DOHH2 (cell line): ENCODE measurements around the gene CHRND.

ENCODE experiments used
- H3F3A ChIP-seq: fragments of 200-600 bp; sonication (generic), shearing (Covaris generic); 2 replicates; pipeline ENCODE4 v1.6.0; 2016; ENCODE audit warnings: antibody characterized with exemption, mild to moderate bottlenecking; ENCODE audit not compliant: control insufficient read depth, insufficient read depth
- H3K27ac ChIP-seq: fragments of 200-600 bp; sonication (generic); 2 replicates; pipeline ENCODE4 v1.5.1; 2014; ENCODE audit warnings: low read depth, mild to moderate bottlenecking, low read length, moderate library complexity
- H3K27me3 ChIP-seq: fragments of 200-600 bp; sonication (generic); 2 replicates; pipeline ENCODE4 v1.6.1; 2014; ENCODE audit warnings: mild to moderate bottlenecking, low read length, mixed read lengths; ENCODE audit not compliant: control insufficient read depth
- H3K36me3 ChIP-seq: fragments of 200-600 bp; sonication (generic); 2 replicates; pipeline ENCODE4 v1.6.1; 2014; ENCODE audit warnings: mild to moderate bottlenecking, low read length, moderate library complexity, mixed read lengths; ENCODE audit not compliant: control insufficient read depth
- H3K4me1 ChIP-seq: fragments of 200-600 bp; sonication (generic); 2 replicates; pipeline ENCODE4 v1.6.1; 2014; ENCODE audit warnings: mild to moderate bottlenecking, low read length, mixed read lengths; ENCODE audit not compliant: control insufficient read depth
- H3K4me2 ChIP-seq: fragments of 200-600 bp; sonication (generic); 2 replicates; pipeline ENCODE4 v1.6.0; 2014; ENCODE audit warnings: mild to moderate bottlenecking, low read length, moderate library complexity
- H3K4me3 ChIP-seq: fragments of 200-600 bp; sonication (generic); 2 replicates; pipeline ENCODE4 v1.5.1; 2014; ENCODE audit warnings: mild to moderate bottlenecking, low read length, mixed read lengths
- H3K79me2 ChIP-seq: fragments of 200-600 bp; sonication (generic); 2 replicates; pipeline ENCODE4 v1.6.1; 2014; ENCODE audit warnings: mild to moderate bottlenecking, low read length, mixed read lengths; ENCODE audit not compliant: control insufficient read depth
- H3K9me2 ChIP-seq: fragments of 200-600 bp; sonication (generic); replicated peaks from 2 replicates; pipeline ENCODE4 v1.6.1; 2014; ENCODE audit warnings: mild to moderate bottlenecking, low read length, mixed read lengths; ENCODE audit not compliant: control insufficient read depth
- H3K9me3 ChIP-seq: fragments of 200-600 bp; sonication (generic); 2 replicates; pipeline ENCODE4 v1.6.1; 2014; ENCODE audit warnings: antibody characterized with exemption, low read length, mixed read lengths; ENCODE audit not compliant: control insufficient read depth, insufficient read depth
- H4K20me1 ChIP-seq: fragments of 200-600 bp; sonication (generic); 2 replicates; pipeline ENCODE4 v1.6.0; 2014; ENCODE audit warnings: low read depth, mild to moderate bottlenecking, antibody characterized with exemption, low read length, moderate library complexity; ENCODE audit not compliant: control insufficient read depth, insufficient read depth
- CTCF ChIP-seq: fragments of 200-600 bp; sonication (generic); IDR thresholded peaks from one replicate; pipeline ENCODE4 v1.5.1; 2014; ENCODE audit warnings: antibody characterized with exemption, mild to moderate bottlenecking, low read depth, low read length; ENCODE audit not compliant: poor library complexity, severe bottlenecking
- EZH2phosphoT487 ChIP-seq: fragments of 200-600 bp; sonication (generic); IDR thresholded peaks from 2 replicates; pipeline ENCODE4 v1.6.1; 2017; ENCODE audit warnings: borderline replicate concordance, mild to moderate bottlenecking, antibody characterized with exemption, low read length, moderate library complexity, mixed read lengths

The CHRND gene

GRCh38 chr2:232481322-232482140 is 44.4 kb upstream of the CHRND start:
- H3K36me3 ChIP-seq = no peaks in the 10 kb centered on the region
- no peaks in the 10 kb centered on the region for H3K79me2 ChIP-seq
- no peak overlapping the region for H3K4me3 ChIP-seq
- no peaks in the 10 kb centered on the region; the same call in 1 of the 2 replicates for H3K4me1 ChIP-seq
- H3K4me2 ChIP-seq = no peak overlapping the region
- H3K9me3 ChIP-seq = no peaks in the 10 kb centered on the region
- TF ChIP-seq CTCF = no peak
- no peak for TF ChIP-seq EZH2phosphoT487
- H3K27me3 ChIP-seq = no peaks in the 10 kb centered on the region
- H3F3A ChIP-seq = no peaks in the 10 kb centered on the region
- H3K9me2 ChIP-seq = no peaks in the 10 kb centered on the region
- no peak overlapping the region for H3K27ac ChIP-seq
- no peaks in the 10 kb centered on the region for H4K20me1 ChIP-seq

GRCh38 chr2:232482301-232483238 is 43.4 kb upstream of the CHRND start:
- no peaks in the 10 kb centered on the region for H3K9me2 ChIP-seq
- TF ChIP-seq CTCF (no peak), EZH2phosphoT487 (no peak)
- H3K9me3 ChIP-seq = no peaks in the 10 kb centered on the region
- H3K4me2 ChIP-seq = no peak overlapping the region
- H3K79me2 ChIP-seq = no peaks in the 10 kb centered on the region
- no peak overlapping the region for H3K4me3 ChIP-seq
- H3K27me3 ChIP-seq = no peaks in the 10 kb centered on the region
- H3F3A ChIP-seq = no peaks in the 10 kb centered on the region
- no peaks in the 10 kb centered on the region for H4K20me1 ChIP-seq
- H3K4me1 ChIP-seq = no peaks in the 10 kb centered on the region
- no peaks in the 10 kb centered on the region for H3K36me3 ChIP-seq
- H3K27ac ChIP-seq = no peak overlapping the region

- H3K36me3 ChIP-seq = no peaks in the 10 kb centered on the region
- no peak overlapping the region for H3K4me2 ChIP-seq
- H3K79me2 ChIP-seq = no peaks in the 10 kb centered on the region
- no peaks in the 10 kb centered on the region for H3K4me1 ChIP-seq
- H3K4me3 ChIP-seq = no peak overlapping the region
- no peaks in the 10 kb centered on the region for H3K9me3 ChIP-seq
- no peaks in the 10 kb centered on the region for H3F3A ChIP-seq
- no peak for TF ChIP-seq EZH2phosphoT487
- no peak for TF ChIP-seq CTCF
- no peaks in the 10 kb centered on the region for H3K9me2 ChIP-seq
- no peaks in the 10 kb centered on the region for H3K27me3 ChIP-seq
- no peaks in the 10 kb centered on the region for H4K20me1 ChIP-seq
- H3K27ac ChIP-seq = no peak overlapping the region
These were observed 42.5 kb upstream of the CHRND start for GRCh38 chr2:232483311-232483922.
